HepG2 (cell line): Measurements from ENCODE around the gene PEPD. TPM values are rescaled to one million over a fixed set of nuclear protein-coding genes. Genes with fewer than 3 reads are reported as not detected.
A peak's percentile ranks its signal among the peaks of the same experiment; 100 is the strongest.

Experiments used
- CENPX ChIP-seq: sonication (generic); formaldehyde crosslinking; IDR thresholded peaks from 2 replicates; pipeline ENCODE4 v1.9.0; 2021; ENCODE audit warnings: mild to moderate bottlenecking, missing genetic modification reagents, moderate library complexity
- SMYD3 ChIP-seq: sonication (generic); formaldehyde crosslinking; IDR thresholded peaks from 2 replicates; pipeline ENCODE4 v1.8.1; 2023; ENCODE audit warnings: mild to moderate bottlenecking, missing genetic modification reagents
- SP1 ChIP-seq, 2 experiments: fragments of 450-650 bp in 1 of 2; sonication (generic) in 1 of 2; formaldehyde crosslinking in 1 of 2; IDR thresholded peaks; 2 replicates each; pipeline versions ENCODE4 v1.4.0 to v1.6.1; 2016 to 2020; ENCODE audit warnings: missing genetic modification reagents in 1 of 2
- ZNF317 ChIP-seq: sonication (generic); formaldehyde crosslinking; IDR thresholded peaks from 2 replicates; pipeline ENCODE4 v1.5.0; 2020; ENCODE audit warnings: mild to moderate bottlenecking, missing genetic modification reagents
- ZNF558 ChIP-seq: sonication (generic); formaldehyde crosslinking; IDR thresholded peaks from 2 replicates; pipeline ENCODE4 v1.9.0; 2022; ENCODE audit warnings: mild to moderate bottlenecking, missing genetic modification reagents, borderline replicate concordance
- ZNF678 ChIP-seq: sonication (generic); formaldehyde crosslinking; IDR thresholded peaks from 2 replicates; pipeline ENCODE4 v1.4.0; 2020; ENCODE audit warnings: mild to moderate bottlenecking, missing genetic modification reagents
- ZNF691 ChIP-seq: sonication (generic); formaldehyde crosslinking; IDR thresholded peaks from 2 replicates; pipeline ENCODE4 v1.4.0; 2020; ENCODE audit warnings: missing genetic modification reagents, low read depth, mild to moderate bottlenecking, borderline replicate concordance
- ZNF746 ChIP-seq: sonication (generic); formaldehyde crosslinking; IDR thresholded peaks from 2 replicates; pipeline ENCODE4 v1.8.0; 2022; ENCODE audit warnings: mild to moderate bottlenecking, missing genetic modification reagents
- ZNF777 ChIP-seq: sonication (generic); formaldehyde crosslinking; IDR thresholded peaks from 2 replicates; pipeline ENCODE4 v1.4.0; 2020; ENCODE audit warnings: missing genetic modification reagents
- polyA plus RNA-seq, 8 experiments: library from polyadenylated mRNA; depleted of rRNA in 3 of 8; stranded (reverse) in 7 of 8; unstranded in 1 of 8; fragments of >200 nt; fragmentation: Illumina TruSeq in 4 of 8; extraction: Trizol in 4 of 8; gene quantifications; 2 replicates each; pipeline versions ENCODE4 v1.2.1 to v1.2.3, GENCODE V29; 2011 to 2016; ENCODE audit warnings: low read depth in 4 of 8, missing spikeins in 1 of 8, mixed read lengths in 1 of 8; ENCODE audit not compliant: insufficient read depth in 1 of 8
- total RNA-seq, 5 experiments: library from RNA; depleted of rRNA; stranded (reverse); fragments of >200 nt; fragmentation: Illumina TruSeq; extraction: Trizol; gene quantifications; 2 replicates each; pipeline ENCODE4 v1.2.3, GENCODE V29; 2016; ENCODE audit warnings: low read depth in 1 of 5
- TF ChIP-seq, protein P1 (sequence below), 2 experiments: fragments of 450-650 bp in 1 of 2; sonication (generic) in 1 of 2; formaldehyde crosslinking in 1 of 2; IDR thresholded peaks; 2 replicates each; pipeline versions ENCODE4 v1.6.1 to v1.8.0; 2016 to 2022; ENCODE audit warnings: antibody characterized with exemption in 1 of 2, mild to moderate bottlenecking in 1 of 2, missing genetic modification reagents in 1 of 2
- TF ChIP-seq, protein P2 (sequence below): fragments of 450-650 bp; IDR thresholded peaks from 2 replicates; pipeline ENCODE4 v1.6.1; 2017; ENCODE audit warnings: mild to moderate bottlenecking
- TF ChIP-seq, protein P3 (sequence below): sonication (generic); formaldehyde crosslinking; conservative IDR thresholded peaks from 2 replicates; pipeline ENCODE4 v1.8.0; 2022; ENCODE audit warnings: missing genetic modification reagents

Gene PEPD
- total and polyA plus RNA-seq, 2 of the 13 experiments (the other 11 are each of a cell fraction or from before 2014, with no cell fraction given), result 60.7 to 75.1 TPM

- TF ChIP-seq, protein P1, sequence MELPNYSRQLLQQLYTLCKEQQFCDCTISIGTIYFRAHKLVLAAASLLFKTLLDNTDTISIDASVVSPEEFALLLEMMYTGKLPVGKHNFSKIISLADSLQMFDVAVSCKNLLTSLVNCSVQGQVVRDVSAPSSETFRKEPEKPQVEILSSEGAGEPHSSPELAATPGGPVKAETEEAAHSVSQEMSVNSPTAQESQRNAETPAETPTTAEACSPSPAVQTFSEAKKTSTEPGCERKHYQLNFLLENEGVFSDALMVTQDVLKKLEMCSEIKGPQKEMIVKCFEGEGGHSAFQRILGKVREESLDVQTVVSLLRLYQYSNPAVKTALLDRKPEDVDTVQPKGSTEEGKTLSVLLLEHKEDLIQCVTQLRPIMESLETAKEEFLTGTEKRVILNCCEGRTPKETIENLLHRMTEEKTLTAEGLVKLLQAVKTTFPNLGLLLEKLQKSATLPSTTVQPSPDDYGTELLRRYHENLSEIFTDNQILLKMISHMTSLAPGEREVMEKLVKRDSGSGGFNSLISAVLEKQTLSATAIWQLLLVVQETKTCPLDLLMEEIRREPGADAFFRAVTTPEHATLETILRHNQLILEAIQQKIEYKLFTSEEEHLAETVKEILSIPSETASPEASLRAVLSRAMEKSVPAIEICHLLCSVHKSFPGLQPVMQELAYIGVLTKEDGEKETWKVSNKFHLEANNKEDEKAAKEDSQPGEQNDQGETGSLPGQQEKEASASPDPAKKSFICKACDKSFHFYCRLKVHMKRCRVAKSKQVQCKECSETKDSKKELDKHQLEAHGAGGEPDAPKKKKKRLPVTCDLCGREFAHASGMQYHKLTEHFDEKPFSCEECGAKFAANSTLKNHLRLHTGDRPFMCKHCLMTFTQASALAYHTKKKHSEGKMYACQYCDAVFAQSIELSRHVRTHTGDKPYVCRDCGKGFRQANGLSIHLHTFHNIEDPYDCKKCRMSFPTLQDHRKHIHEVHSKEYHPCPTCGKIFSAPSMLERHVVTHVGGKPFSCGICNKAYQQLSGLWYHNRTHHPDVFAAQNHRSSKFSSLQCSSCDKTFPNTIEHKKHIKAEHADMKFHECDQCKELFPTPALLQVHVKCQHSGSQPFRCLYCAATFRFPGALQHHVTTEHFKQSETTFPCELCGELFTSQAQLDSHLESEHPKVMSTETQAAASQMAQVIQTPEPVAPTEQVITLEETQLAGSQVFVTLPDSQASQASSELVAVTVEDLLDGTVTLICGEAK (IDR thresholded peaks at IDR 0.05), result no peak
- TF ChIP-seq, protein P1 (CRISPR knock-in tag; IDR thresholded peaks at IDR 0.05), result peak; percentile 63; the same call in 1 of the 2 replicates
- TF ChIP-seq CENPX (CRISPR knock-in tag) (no peak), ZNF558 (CRISPR knock-in tag) (no peak; the same call in none of the 2 replicates), SP1 (IDR thresholded peaks at IDR 0.05) (no peak), SP1 (CRISPR knock-in tag; IDR thresholded peaks at IDR 0.05) (0 out of 2 replicates have a peak, but pooled peaks have one; percentile 63), ZNF777 (no peak), SMYD3 (no peak), ZNF691 (CRISPR knock-in tag) (peak; percentile 65; the same call in 1 of the 2 replicates), ZNF678 (CRISPR knock-in tag) (no peak), ZNF317 (CRISPR knock-in tag) (peak; percentile 78; the same call in 1 of the 2 replicates), ZNF746 (peak; percentile 97)
- TF ChIP-seq, protein P2, sequence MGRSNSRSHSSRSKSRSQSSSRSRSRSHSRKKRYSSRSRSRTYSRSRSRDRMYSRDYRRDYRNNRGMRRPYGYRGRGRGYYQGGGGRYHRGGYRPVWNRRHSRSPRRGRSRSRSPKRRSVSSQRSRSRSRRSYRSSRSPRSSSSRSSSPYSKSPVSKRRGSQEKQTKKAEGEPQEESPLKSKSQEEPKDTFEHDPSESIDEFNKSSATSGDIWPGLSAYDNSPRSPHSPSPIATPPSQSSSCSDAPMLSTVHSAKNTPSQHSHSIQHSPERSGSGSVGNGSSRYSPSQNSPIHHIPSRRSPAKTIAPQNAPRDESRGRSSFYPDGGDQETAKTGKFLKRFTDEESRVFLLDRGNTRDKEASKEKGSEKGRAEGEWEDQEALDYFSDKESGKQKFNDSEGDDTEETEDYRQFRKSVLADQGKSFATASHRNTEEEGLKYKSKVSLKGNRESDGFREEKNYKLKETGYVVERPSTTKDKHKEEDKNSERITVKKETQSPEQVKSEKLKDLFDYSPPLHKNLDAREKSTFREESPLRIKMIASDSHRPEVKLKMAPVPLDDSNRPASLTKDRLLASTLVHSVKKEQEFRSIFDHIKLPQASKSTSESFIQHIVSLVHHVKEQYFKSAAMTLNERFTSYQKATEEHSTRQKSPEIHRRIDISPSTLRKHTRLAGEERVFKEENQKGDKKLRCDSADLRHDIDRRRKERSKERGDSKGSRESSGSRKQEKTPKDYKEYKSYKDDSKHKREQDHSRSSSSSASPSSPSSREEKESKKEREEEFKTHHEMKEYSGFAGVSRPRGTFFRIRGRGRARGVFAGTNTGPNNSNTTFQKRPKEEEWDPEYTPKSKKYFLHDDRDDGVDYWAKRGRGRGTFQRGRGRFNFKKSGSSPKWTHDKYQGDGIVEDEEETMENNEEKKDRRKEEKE, result no peak
- TF ChIP-seq, protein P3, sequence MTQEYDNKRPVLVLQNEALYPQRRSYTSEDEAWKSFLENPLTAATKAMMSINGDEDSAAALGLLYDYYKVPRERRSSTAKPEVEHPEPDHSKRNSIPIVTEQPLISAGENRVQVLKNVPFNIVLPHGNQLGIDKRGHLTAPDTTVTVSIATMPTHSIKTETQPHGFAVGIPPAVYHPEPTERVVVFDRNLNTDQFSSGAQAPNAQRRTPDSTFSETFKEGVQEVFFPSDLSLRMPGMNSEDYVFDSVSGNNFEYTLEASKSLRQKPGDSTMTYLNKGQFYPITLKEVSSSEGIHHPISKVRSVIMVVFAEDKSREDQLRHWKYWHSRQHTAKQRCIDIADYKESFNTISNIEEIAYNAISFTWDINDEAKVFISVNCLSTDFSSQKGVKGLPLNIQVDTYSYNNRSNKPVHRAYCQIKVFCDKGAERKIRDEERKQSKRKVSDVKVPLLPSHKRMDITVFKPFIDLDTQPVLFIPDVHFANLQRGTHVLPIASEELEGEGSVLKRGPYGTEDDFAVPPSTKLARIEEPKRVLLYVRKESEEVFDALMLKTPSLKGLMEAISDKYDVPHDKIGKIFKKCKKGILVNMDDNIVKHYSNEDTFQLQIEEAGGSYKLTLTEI (CRISPR knock-in tag), result no peak
Observed at GRCh38 chr19:33396701-33397535, 124.7 kb downstream of the PEPD start (continued).
